CD14-positive monocyte (primary cell): Measurements from ENCODE around the gene AP1M2. TPM values are rescaled to one million over a fixed set of nuclear protein-coding genes. Genes with fewer than 3 reads are reported as not detected.
A peak's percentile ranks its signal among the peaks of the same experiment; 100 is the strongest.

Experiments used
- DNase-seq, 3 donors: peaks; one replicate each; pipeline ENCODE4 v3.0.0-alpha.2; 2011 to 2022
- H2AFZ ChIP-seq: 2 replicates; pipeline ENCODE4 v1.6.0; 2012; ENCODE audit warnings: mild to moderate bottlenecking, low read depth, low read length, inconsistent platforms; ENCODE audit not compliant: insufficient read depth, poor library complexity, severe bottlenecking
- H3K27ac ChIP-seq, 2 donors: 1 replicate in 1 of 2; 2 replicates in 1 of 2; pipeline ENCODE4 v1.5.1; 2012 to 2013; ENCODE audit warnings: low read length in 2 of 2, control low read depth in 1 of 2, inconsistent platforms in 1 of 2, low read depth in 1 of 2, mild to moderate bottlenecking in 1 of 2
- H3K27me3 ChIP-seq, 2 donors: one replicate each; pipeline versions ENCODE4 v1.6.0 to v1.6.1; 2011 to 2013; ENCODE audit warnings: low read length in 2 of 2; ENCODE audit not compliant: control insufficient read depth in 2 of 2, insufficient read depth in 2 of 2
- H3K36me3 ChIP-seq, 2 donors: replicated peaks in 1 of 2; 1 replicate in 1 of 2; 2 replicates in 1 of 2; pipeline versions ENCODE4 v1.5.1 to v1.6.1; 2012 to 2013; ENCODE audit warnings: low read length in 2 of 2, control low read depth in 1 of 2, inconsistent platforms in 1 of 2, mild to moderate bottlenecking in 1 of 2; ENCODE audit not compliant: insufficient read depth in 2 of 2, control insufficient read depth in 1 of 2
- H3K4me1 ChIP-seq, 2 donors: 1 replicate in 1 of 2; 2 replicates in 1 of 2; pipeline versions ENCODE4 v1.5.1 to v1.6.1; 2012 to 2013; ENCODE audit warnings: low read length in 2 of 2, control low read depth in 1 of 2, inconsistent platforms in 1 of 2, mild to moderate bottlenecking in 1 of 2, moderate library complexity in 1 of 2; ENCODE audit not compliant: insufficient read depth in 2 of 2, control insufficient read depth in 1 of 2
- H3K4me2 ChIP-seq: replicated peaks from 2 replicates; pipeline ENCODE3; 2012; ENCODE audit warnings: low read length, moderate library complexity, mild to moderate bottlenecking; ENCODE audit not compliant: poor library complexity, severe bottlenecking; ENCODE audit errors: extremely low read depth
- H3K4me3 ChIP-seq, 3 experiments: fragments of 200-600 bp in 1 of 3; sonication (generic) in 1 of 3; replicated peaks in 1 of 3; 1 replicate in 2 of 3; 2 replicates in 1 of 3; pipeline ENCODE4 v1.5.1; 2011 to 2013; ENCODE audit warnings: low read length in 3 of 3, mild to moderate bottlenecking in 3 of 3, control low read depth in 2 of 3, low read depth in 2 of 3, inconsistent platforms in 1 of 3, moderate library complexity in 1 of 3
- H3K79me2 ChIP-seq: 2 replicates; pipeline ENCODE4 v1.6.0; 2012; ENCODE audit warnings: mild to moderate bottlenecking, control low read depth, inconsistent platforms, low read length, moderate library complexity; ENCODE audit not compliant: insufficient read depth
- H3K9ac ChIP-seq: 2 replicates; pipeline ENCODE4 v1.6.0; 2017; ENCODE audit warnings: low read length, mild to moderate bottlenecking; ENCODE audit not compliant: insufficient read depth, poor library complexity, severe bottlenecking
- H3K9me3 ChIP-seq, 2 donors: replicated peaks in 1 of 2; 1 replicate in 1 of 2; 2 replicates in 1 of 2; pipeline versions ENCODE4 v1.5.1 to v1.6.1; 2012 to 2013; ENCODE audit warnings: low read length in 2 of 2, control low read depth in 1 of 2; ENCODE audit not compliant: control insufficient read depth in 1 of 2, insufficient read depth in 1 of 2
- H4K20me1 ChIP-seq: 2 replicates; pipeline ENCODE4 v1.6.0; 2012; ENCODE audit warnings: mild to moderate bottlenecking, low read length, control low read depth, moderate library complexity; ENCODE audit not compliant: insufficient read depth
- H3K27ac Mint-ChIP-seq, 7 donors: one replicate each; pipeline ENCODE4 v1.8.0; 2020; ENCODE audit warnings: mild to moderate bottlenecking in 7 of 7, mixed read lengths in 7 of 7, moderate library complexity in 6 of 7, inconsistent platforms in 2 of 7
- H3K27me3 Mint-ChIP-seq, 3 donors: one replicate each; pipeline ENCODE4 v1.8.0; 2021 to 2022; ENCODE audit warnings: low read depth in 3 of 3, mild to moderate bottlenecking in 3 of 3, mixed read lengths in 3 of 3, moderate library complexity in 3 of 3, inconsistent platforms in 1 of 3
- H3K36me3 Mint-ChIP-seq, 2 donors: one replicate each; pipeline ENCODE4 v1.8.0; 2020; ENCODE audit warnings: mixed read lengths in 2 of 2, inconsistent platforms in 1 of 2, mild to moderate bottlenecking in 1 of 2
- H3K4me1 Mint-ChIP-seq: one replicate; pipeline ENCODE4 v1.8.0; 2020; ENCODE audit warnings: mild to moderate bottlenecking, mixed read lengths
- H3K4me3 Mint-ChIP-seq, 2 donors: one replicate each; pipeline ENCODE4 v1.8.0; 2020; ENCODE audit warnings: mild to moderate bottlenecking in 2 of 2, mixed read lengths in 2 of 2, moderate library complexity in 1 of 2
- H3K9me3 Mint-ChIP-seq, 7 donors: one replicate each; pipeline ENCODE4 v1.8.0; 2020 to 2022; ENCODE audit warnings: mixed read lengths in 7 of 7, mild to moderate bottlenecking in 6 of 7, moderate library complexity in 6 of 7, inconsistent platforms in 2 of 7
- CTCF ChIP-seq: fragments of 200-600 bp; IDR thresholded peaks from one replicate; pipeline ENCODE4 v1.8.0; 2022; ENCODE audit warnings: antibody characterized with exemption, mild to moderate bottlenecking
- WGBS: methylation state at CpG from one replicate; pipeline ENCODE4 v1.1.5; 2013; ENCODE audit warnings: missing lambda C conversion rate; ENCODE audit not compliant: insufficient coverage; 5-methylcytosine and 5-hydroxymethylcytosine counted together
- intact Hi-C, 2 donors: fragments of 100-400 bp; cut with micrococcal nuclease; formaldehyde crosslinking; loops; one replicate each; pipeline versions ENCODE4 v1.15.0 to v1.15.1; 2023
- polyA plus RNA-seq, 3 donors: library from polyadenylated mRNA; depleted of rRNA in 1 of 3; unstranded in 2 of 3; stranded (reverse) in 1 of 3; fragments of 300-500 nt in 2 of 3; fragments of >200 nt in 1 of 3; fragmentation: Illumina TruSeq in 2 of 3; gene quantifications; 1 replicate in 2 of 3; 2 replicates in 1 of 3; pipeline ENCODE4 v1.2.3, GENCODE V29; 2012 to 2021

AP1M2 gene
- polyA plus RNA-seq, 3 donors = 0.36 TPM; not detected in 2

GRCh38 chr19:10618846-10619245 lies 31.7 kb upstream of the AP1M2 start:
- intact Hi-C loops = no loop called here
- 93% methylated on average over 4 of the region's 8 CpGs for WGBS
- Histone ChIP-seq H3K36me3 (no peaks in the 10 kb centered on the region), H3K9ac (no peak overlapping the region), H3K79me2 (no peaks in the 10 kb centered on the region), H3K27me3 (no peaks in the 10 kb centered on the region), H3K9me3 (no peaks in the 10 kb centered on the region), H2AFZ (no peak overlapping the region), H4K20me1 (peaks cover 86% of the 10 kb centered on the region), H3K4me3 (no peak overlapping the region), H3K4me1 (peaks cover 10% of the 10 kb centered on the region in 2 donors), H3K27ac (no peak overlapping the region), H3K4me2 (no peak overlapping the region)
- Mint-ChIP-seq H3K9me3 (no peaks in the 10 kb centered on the region), H3K4me1 (peaks cover 14% of the 10 kb centered on the region), H3K27me3 (peaks cover 0 to 3% (median 1%) of the 10 kb centered on the region in 3 donors), H3K36me3 (peaks cover 12 to 17% of the 10 kb centered on the region in 2 donors), H3K27ac (no peak overlapping the region), H3K4me3 (no peak overlapping the region)
- no peak for TF ChIP-seq CTCF
- DNase-seq = no peak

- no peaks in the 10 kb centered on the region for H3K79me2 ChIP-seq
- no peaks in the 10 kb centered on the region for H3K36me3 ChIP-seq
- WGBS = 100% methylated on average over 2 of the region's 15 CpGs
- no peak overlapping the region for H3K4me3 ChIP-seq
- no peaks in the 10 kb centered on the region for H3K9me3 Mint-ChIP-seq
- H3K27ac ChIP-seq = no peak overlapping the region
- no peak for TF ChIP-seq CTCF
- no peak overlapping the region for H2AFZ ChIP-seq
- H3K9ac ChIP-seq = no peak overlapping the region
- peaks cover 10% of the 10 kb centered on the region in 2 donors for H3K4me1 ChIP-seq
- H3K27me3 ChIP-seq = no peaks in the 10 kb centered on the region
- DNase-seq = no peak
- H3K27ac Mint-ChIP-seq = peak overlapping the region in 1 of 7 donors; percentile 37
- H4K20me1 ChIP-seq = peaks cover 81% of the 10 kb centered on the region
- peaks cover 0 to 4% (median 3%) of the 10 kb centered on the region in 3 donors for H3K27me3 Mint-ChIP-seq
- no peaks in the 10 kb centered on the region for H3K9me3 ChIP-seq
- peaks cover 21% of the 10 kb centered on the region for H3K4me1 Mint-ChIP-seq
- no peak overlapping the region for H3K4me3 Mint-ChIP-seq
- H3K4me2 ChIP-seq = no peak overlapping the region
- intact Hi-C loops = no loop called here
- peaks cover 16 to 24% of the 10 kb centered on the region in 2 donors for H3K36me3 Mint-ChIP-seq
These were observed 30.5 kb upstream of the AP1M2 start for GRCh38 chr19:10617409-10618121.
